IMR-90 (cell line): ENCODE data around the gene PATE4. TPM values are rescaled to one million over a fixed set of nuclear protein-coding genes. Genes with fewer than 3 reads are reported as not detected.

Source experiments
- ATAC-seq: fragments of 200-7000 bp; cut with Tn5 transposase; 2 replicates; pipeline ENCODE4 v1.9.1; 2020; ENCODE audit warnings: low read depth, mild to moderate bottlenecking, moderate library complexity
- BruUV-seq: library from RNA; stranded (reverse); fragments of 400-500 nt; replicated peaks from 2 replicates; lab custom pipeline; 2021; lab: Mats Ljungman, UMichigan
- CTCF ChIA-PET: fragments of 300-600 bp; formaldehyde crosslinking; extraction: SDS; loops from one replicate; lab custom pipeline; 2021; ENCODE audit warnings: antibody characterized with exemption; lab: Yijun Ruan, JAX
- POLR2A ChIA-PET: fragments of 300-600 bp; sonication (Branson Sonifier 250); formaldehyde crosslinking; loops from one replicate; lab custom pipeline; 2022; ENCODE audit warnings: antibody characterized with exemption; ENCODE audit not compliant: unreplicated experiment; lab: Charles Lee
- DNase-seq: peaks from one replicate; pipeline ENCODE4 v3.0.0; 2013
- H2AFZ ChIP-seq: replicated peaks from 2 replicates; pipeline ENCODE3; 2013; ENCODE audit warnings: low read length, mild to moderate bottlenecking; ENCODE audit not compliant: poor library complexity
- H2AK5ac ChIP-seq: 2 replicates; pipeline ENCODE4 v1.6.1; 2013; ENCODE audit warnings: low read depth, low read length, inconsistent platforms
- H2AK9ac ChIP-seq: replicated peaks from 2 replicates; pipeline ENCODE3; 2013; ENCODE audit warnings: mild to moderate bottlenecking, low read depth, low read length, moderate library complexity; ENCODE audit not compliant: poor library complexity
- H2BK120ac ChIP-seq: 2 replicates; pipeline ENCODE4 v1.6.1; 2013; ENCODE audit warnings: low read depth, low read length, inconsistent platforms
- H2BK15ac ChIP-seq: 3 replicates; pipeline ENCODE4 v1.6.1; 2013; ENCODE audit warnings: low read depth, low read length, inconsistent platforms
- H2BK20ac ChIP-seq: 2 replicates; pipeline ENCODE4 v1.6.1; 2013; ENCODE audit warnings: low read depth, mild to moderate bottlenecking, inconsistent platforms, low read length, moderate library complexity
- H2BK5ac ChIP-seq: 2 replicates; pipeline ENCODE4 v1.6.1; 2013; ENCODE audit warnings: mild to moderate bottlenecking, low read depth, low read length, inconsistent platforms; ENCODE audit not compliant: poor library complexity, severe bottlenecking
- H3K14ac ChIP-seq: replicated peaks from 2 replicates; pipeline ENCODE4 v1.6.1; 2013; ENCODE audit warnings: low read depth, low read length, inconsistent platforms
- H3K18ac ChIP-seq: 2 replicates; pipeline ENCODE4 v1.6.1; 2013; ENCODE audit warnings: low read depth, low read length, control low read depth
- H3K23ac ChIP-seq: 2 replicates; pipeline ENCODE4 v1.6.1; 2013; ENCODE audit warnings: low read depth, low read length, inconsistent platforms
- H3K27ac ChIP-seq: 2 replicates; pipeline ENCODE4 v1.5.1; 2013; ENCODE audit warnings: mild to moderate bottlenecking, control low read depth, low read length; ENCODE audit not compliant: insufficient read depth
- H3K27me3 ChIP-seq: 2 replicates; pipeline ENCODE4 v1.6.1; 2013; ENCODE audit warnings: low read length; ENCODE audit not compliant: control insufficient read depth, insufficient read depth
- H3K36me3 ChIP-seq: 2 replicates; pipeline ENCODE4 v1.6.1; 2013; ENCODE audit warnings: low read length, mixed read lengths; ENCODE audit not compliant: control insufficient read depth, insufficient read depth
- H3K4ac ChIP-seq: 2 replicates; pipeline ENCODE4 v1.6.1; 2013; ENCODE audit warnings: low read depth, low read length, inconsistent platforms
- H3K4me1 ChIP-seq: 2 replicates; pipeline ENCODE4 v1.6.1; 2013; ENCODE audit warnings: low read length, mixed read lengths; ENCODE audit not compliant: control insufficient read depth, insufficient read depth
- H3K4me2 ChIP-seq: 2 replicates; pipeline ENCODE4 v1.6.1; 2013; ENCODE audit warnings: low read depth, mild to moderate bottlenecking, control low read depth, low read length, moderate library complexity
- H3K4me3 ChIP-seq: 2 replicates; pipeline ENCODE4 v1.5.1; 2013; ENCODE audit warnings: low read depth, mild to moderate bottlenecking, control low read depth, low read length, moderate library complexity; ENCODE audit not compliant: insufficient read depth
- H3K56ac ChIP-seq: 2 replicates; pipeline ENCODE4 v1.6.1; 2013; ENCODE audit warnings: low read length, inconsistent platforms; ENCODE audit not compliant: insufficient read depth; ENCODE audit errors: extremely low read depth
- H3K79me1 ChIP-seq, 2 experiments: 2 replicates each; pipeline ENCODE4 v1.6.1; 2013; ENCODE audit warnings: low read length in 2 of 2, inconsistent platforms in 1 of 2, low read depth in 1 of 2
- H3K9ac ChIP-seq: 2 replicates; pipeline ENCODE4 v1.6.1; 2013; ENCODE audit warnings: low read depth, low read length, control low read depth
- H3K9me1 ChIP-seq: 2 replicates; pipeline ENCODE4 v1.6.1; 2013; ENCODE audit warnings: low read length, inconsistent platforms; ENCODE audit not compliant: insufficient read depth
- H3K9me3 ChIP-seq: 2 replicates; pipeline ENCODE4 v1.6.1; 2013; ENCODE audit warnings: low read length; ENCODE audit not compliant: control insufficient read depth, insufficient read depth
- H4K20me1 ChIP-seq: 2 replicates; pipeline ENCODE4 v1.6.1; 2013; ENCODE audit warnings: low read length, inconsistent platforms; ENCODE audit not compliant: insufficient read depth
- H4K5ac ChIP-seq: 2 replicates; pipeline ENCODE4 v1.6.1; 2013; ENCODE audit warnings: mild to moderate bottlenecking, low read depth, low read length, control low read depth
- H4K8ac ChIP-seq, 2 experiments: 2 replicates each; pipeline ENCODE4 v1.6.1; 2013; ENCODE audit warnings: low read depth in 2 of 2, low read length in 2 of 2, control low read depth in 1 of 2, inconsistent platforms in 1 of 2
- H4K91ac ChIP-seq: 2 replicates; pipeline ENCODE4 v1.6.1; 2013; ENCODE audit warnings: low read depth, low read length, inconsistent platforms; ENCODE audit not compliant: insufficient read depth
- BHLHE40 ChIP-seq: fragments of 150-350 bp; IDR thresholded peaks from 2 replicates; pipeline ENCODE4 v1.6.1; 2016; ENCODE audit warnings: mild to moderate bottlenecking, low read depth, low read length
- CEBPB ChIP-seq: IDR thresholded peaks from 2 replicates; pipeline ENCODE4 v1.6.1; 2012; ENCODE audit warnings: low read depth, low read length, improper control_type of control experiment
- CHD1 ChIP-seq: IDR thresholded peaks from 2 replicates; pipeline ENCODE4 v1.6.1; 2012; ENCODE audit warnings: low read depth, low read length, improper control_type of control experiment
- CTCF ChIP-seq: conservative IDR thresholded peaks from 2 replicates; pipeline ENCODE4 v1.5.1; 2012; ENCODE audit warnings: mild to moderate bottlenecking, low read depth, low read length, improper control_type of control experiment
- MAFK ChIP-seq: IDR thresholded peaks from 2 replicates; pipeline ENCODE4 v1.6.1; 2012; ENCODE audit warnings: low read depth, low read length, improper control_type of control experiment
- MAZ ChIP-seq: IDR thresholded peaks from 2 replicates; pipeline ENCODE4 v1.6.1; 2012; ENCODE audit warnings: low read depth, mild to moderate bottlenecking, low read length, improper control_type of control experiment, moderate library complexity, borderline replicate concordance
- MXI1 ChIP-seq: IDR thresholded peaks from 2 replicates; pipeline ENCODE4 v1.6.1; 2012; ENCODE audit warnings: low read depth, mild to moderate bottlenecking, low read length, moderate library complexity, borderline replicate concordance
- NFE2L2 ChIP-seq: fragments of 150-350 bp; IDR thresholded peaks from 2 replicates; pipeline ENCODE4 v1.6.1; 2016; ENCODE audit warnings: low read depth, mild to moderate bottlenecking, low read length
- POLR2A ChIP-seq: IDR thresholded peaks from 2 replicates; pipeline ENCODE4 v1.6.1; 2012; ENCODE audit warnings: mild to moderate bottlenecking, low read depth, low read length
- RAD21 ChIP-seq: IDR thresholded peaks from 2 replicates; pipeline ENCODE4 v1.6.1; 2012; ENCODE audit warnings: low read length, improper control_type of control experiment
- RCOR1 ChIP-seq: IDR thresholded peaks from 2 replicates; pipeline ENCODE4 v1.6.1; 2012; ENCODE audit warnings: mild to moderate bottlenecking, low read length, improper control_type of control experiment; ENCODE audit not compliant: insufficient replicate concordance
- RFX5 ChIP-seq: IDR thresholded peaks from 2 replicates; pipeline ENCODE4 v1.8.0; 2012; ENCODE audit warnings: low read depth, mild to moderate bottlenecking, low read length, moderate library complexity
- SMC3 ChIP-seq: fragments of 150-350 bp; IDR thresholded peaks from 2 replicates; pipeline ENCODE4 v1.6.1; 2016; ENCODE audit warnings: low read depth, mild to moderate bottlenecking, antibody characterized with exemption, low read length, moderate library complexity
- USF2 ChIP-seq: fragments of 150-350 bp; IDR thresholded peaks from 2 replicates; pipeline ENCODE4 v1.6.1; 2017; ENCODE audit warnings: mild to moderate bottlenecking, antibody characterized with exemption, low read length, low read depth
- WGBS, 2 experiments: methylation state at CpG; one replicate each; pipeline versions ENCODE4 v1.1.5 to v1.1.7; 2013; ENCODE audit warnings: missing lambda C conversion rate in 2 of 2; ENCODE audit not compliant: insufficient read length in 1 of 2; ENCODE audit errors: extremely low coverage in 2 of 2; 5-methylcytosine and 5-hydroxymethylcytosine counted together
- dilution Hi-C: fragments of 300-500 bp; cut with HindIII; formaldehyde crosslinking; loops from one replicate; pipeline ENCODE4 v1.14.3; 2018; ENCODE audit warnings: low sequenced_read_pairs; ENCODE audit not compliant: unreplicated experiment
- in situ Hi-C: fragments of 300-500 bp; cut with MboI; formaldehyde crosslinking; loops from 3 replicates; pipeline ENCODE4 v1.14.3; 2019; ENCODE audit warnings: low sequenced_read_pairs, inconsistent platforms, mixed read lengths
- intact Hi-C: fragments of 100-400 bp; cut with micrococcal nuclease; formaldehyde crosslinking; loops from 2 replicates; pipeline ENCODE4 v1.10.0; 2022
- polyA plus RNA-seq, 3 experiments: library from polyadenylated mRNA; depleted of rRNA; stranded (reverse); fragments of >200 nt; gene quantifications; 2 replicates each; pipeline ENCODE4 v1.2.3, GENCODE V29; 2012; ENCODE audit warnings: low replicate concordance in 1 of 3
- total RNA-seq: library from RNA; depleted of rRNA; stranded (reverse); fragments of >200 nt; gene quantifications from 2 replicates; pipeline ENCODE4 v1.2.3, GENCODE V29; 2012

Gene PATE4
- total and polyA plus RNA-seq, 2 of the 4 experiments (the other 2 are of a cell fraction): not detected

DNA sequence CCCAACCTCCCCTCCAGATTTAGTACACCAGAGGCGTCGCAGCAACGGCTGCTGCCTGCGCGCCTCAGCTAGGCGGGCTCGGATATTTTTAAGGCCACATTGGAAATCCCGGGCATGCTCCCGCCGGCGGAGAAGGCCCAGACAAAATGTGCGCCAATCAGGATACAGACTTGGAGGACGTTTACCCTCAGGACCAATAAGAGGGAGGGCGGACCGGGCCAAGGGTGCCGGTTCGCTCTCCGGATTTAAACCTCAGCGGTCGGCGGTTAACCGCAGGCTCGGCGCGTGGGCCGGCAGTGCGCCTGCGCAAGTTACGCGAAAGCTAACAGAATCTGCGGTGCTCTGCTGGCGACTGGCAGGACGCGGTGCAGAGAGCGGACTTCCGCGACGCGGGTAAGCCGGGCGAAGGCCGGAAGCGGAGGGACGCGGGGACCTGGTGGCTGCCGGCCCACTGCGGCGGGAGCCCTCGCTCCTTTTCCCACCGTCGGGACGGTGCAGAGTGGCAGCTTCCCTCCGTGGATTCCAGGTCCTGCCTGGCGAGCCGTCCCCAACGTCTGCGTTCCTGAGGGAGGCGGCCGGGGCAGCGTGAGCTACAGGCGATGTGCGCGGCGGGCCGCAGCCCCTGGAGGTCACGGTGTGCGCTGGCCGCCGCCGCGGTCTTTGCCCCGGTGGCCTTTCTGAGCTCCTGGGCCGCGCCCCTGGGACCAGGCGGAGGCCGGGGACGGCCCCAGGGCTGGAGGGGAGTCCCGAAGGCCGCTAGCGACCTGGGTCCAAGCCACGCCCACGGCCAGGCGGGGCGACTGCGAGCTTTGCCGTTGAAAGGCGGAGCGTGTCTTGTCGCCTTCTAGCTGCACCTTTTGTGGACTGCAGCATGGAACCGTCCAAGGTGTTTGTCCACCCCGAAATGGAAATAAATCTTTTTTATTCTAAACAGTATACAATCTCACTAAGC is 54.5 kb downstream of the PATE4 start, which contains the start of gene HYLS1:
Gene HYLS1 (plus strand): TSS at position 296 of the 952 bp plus-strand sequence. CDS start 11,701 bp downstream, outside the sequence.
- peak within 1 kb of the TSS; percentile 65 for H3K14ac ChIP-seq
- peak within 1 kb of the TSS; percentile 76 for H3K4ac ChIP-seq
- H3K23ac ChIP-seq: peak within 1 kb of the TSS; percentile 67; the same call in 1 of the 2 replicates
- H3K9me3 ChIP-seq: no peaks in the 10 kb centered on the region
- 1% methylated on average over 73 of the region's 91 CpGs; no CpG with 5 or more reads in 1 of the 2 experiments for WGBS, 2 experiments
- peak within 1 kb of the TSS; percentile 36 for H4K5ac ChIP-seq
- ATAC-seq: peak; percentile 92
- peak within 1 kb of the TSS; percentile 10; the same call in 1 of the 2 replicates for H3K18ac ChIP-seq
- H3K36me3 ChIP-seq: no peaks in the 10 kb centered on the region
- H3K4me3 ChIP-seq: peak within 1 kb of the TSS; percentile 89
- H2BK5ac ChIP-seq: peak within 1 kb of the TSS; percentile 80
- intact Hi-C loops (no loop called here), in situ Hi-C loops (no loop called here), dilution Hi-C loops (no loop called here)
- peaks cover 2% of the 10 kb centered on the region for H3K4me1 ChIP-seq
- peak within 1 kb of the TSS; percentile 61 for H2BK120ac ChIP-seq
- peak within 1 kb of the TSS; percentile 73 for H3K27ac ChIP-seq
- H2AK9ac ChIP-seq: peak within 1 kb of the TSS; percentile 96
- H4K20me1 ChIP-seq: no peaks in the 10 kb centered on the region
- H4K8ac ChIP-seq: peak within 1 kb of the TSS; percentile 31 to 71; a peak in 3 of 4 replicates
- CTCF ChIA-PET: interaction anchor here (0.6 kb wide), 1 partner anchor 416 kb away, joined by 3 read pairs; no protein-coding TSS in a partner anchor
- no peaks in the 10 kb centered on the region for H3K27me3 ChIP-seq
- POLR2A ChIA-PET: no interaction called here
- peaks cover 0 to 18% of the 10 kb centered on the region in 2 experiments; a peak in 2 of 4 replicates for H3K79me1 ChIP-seq
- no peak within 1 kb of the TSS; the same call in none of the 2 replicates for H2AK5ac ChIP-seq
- peak within 1 kb of the TSS; percentile 73 for H3K4me2 ChIP-seq
- H3K9me1 ChIP-seq: no peaks in the 10 kb centered on the region
- DNase-seq: peak; percentile 95
- no TSS peak for BruUV-seq
- peak within 1 kb of the TSS; percentile 97 for H2AFZ ChIP-seq
- H2BK15ac ChIP-seq: no peak within 1 kb of the TSS
- peak within 1 kb of the TSS; percentile 82 for H3K9ac ChIP-seq
- peak within 1 kb of the TSS; percentile 22; the same call in 1 of the 2 replicates for H3K56ac ChIP-seq
- H4K91ac ChIP-seq: peak within 1 kb of the TSS; percentile 90
- H2BK20ac ChIP-seq: no peak within 1 kb of the TSS
- TF ChIP-seq POLR2A (peak; percentile 52; the same call in 1 of the 2 replicates), CEBPB (no peak), MAFK (no peak), CHD1 (no peak), MAZ (peak; percentile 28; the same call in 1 of the 2 replicates), NFE2L2 (no peak), RAD21 (no peak), BHLHE40 (no peak), SMC3 (no peak), MXI1 (0 out of 2 replicates have a peak, but pooled peaks have one; percentile 12), CTCF (peak; percentile 9; the same call in 1 of the 2 replicates), USF2 (peak; percentile 47; the same call in 1 of the 2 replicates), RCOR1 (no peak), RFX5 (no peak)
